HG03439 (cell line): Measurements from ENCODE around the gene NFX1.
"Not testable (repeated sequence)": the region's sequence is repeated elsewhere in the genome, so short reads cannot be mapped to it uniquely, and the experiment has no call there.

ENCODE experiments used
- ATAC-seq: cut with Tn5 transposase; IDR thresholded peaks from one replicate; pipeline ENCODE4 v1.9.1; 2021; ENCODE audit warnings: mild to moderate bottlenecking, moderate library complexity; ENCODE audit not compliant: unreplicated experiment

Gene NFX1

DNA sequence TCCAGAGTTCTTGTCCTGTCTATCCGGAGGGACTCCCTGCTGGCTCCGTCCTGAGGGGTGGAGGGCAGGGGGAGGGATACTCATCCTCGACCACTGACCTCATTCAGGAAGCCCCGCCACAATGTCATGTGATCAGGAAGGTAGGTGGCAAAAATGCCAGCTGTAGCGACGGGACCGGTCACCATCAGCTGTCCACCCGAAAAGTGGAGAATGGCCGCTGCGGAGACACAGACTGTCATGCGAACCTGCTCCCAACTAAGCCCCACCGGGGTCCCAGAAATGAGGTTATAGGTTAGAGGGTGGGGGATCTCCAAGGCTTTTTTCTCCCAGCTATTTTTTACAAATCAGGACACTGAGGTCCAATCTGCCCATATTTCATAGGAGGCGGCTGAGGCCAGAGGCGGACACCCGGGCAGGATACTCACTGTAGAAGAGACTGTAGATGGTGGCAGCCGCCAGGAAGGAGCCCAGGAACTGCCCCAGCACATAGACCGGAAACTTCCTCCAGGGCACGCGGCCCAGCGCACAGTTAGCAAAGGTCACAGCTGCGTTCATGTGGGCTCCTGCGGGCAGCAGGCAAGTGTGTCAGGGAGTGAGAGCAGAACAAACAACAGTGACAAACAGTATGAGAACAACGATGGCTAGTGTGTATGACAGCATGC lies 95.8 kb downstream of the NFX1 start:
- not testable (repeated sequence) for ATAC-seq

DNA sequence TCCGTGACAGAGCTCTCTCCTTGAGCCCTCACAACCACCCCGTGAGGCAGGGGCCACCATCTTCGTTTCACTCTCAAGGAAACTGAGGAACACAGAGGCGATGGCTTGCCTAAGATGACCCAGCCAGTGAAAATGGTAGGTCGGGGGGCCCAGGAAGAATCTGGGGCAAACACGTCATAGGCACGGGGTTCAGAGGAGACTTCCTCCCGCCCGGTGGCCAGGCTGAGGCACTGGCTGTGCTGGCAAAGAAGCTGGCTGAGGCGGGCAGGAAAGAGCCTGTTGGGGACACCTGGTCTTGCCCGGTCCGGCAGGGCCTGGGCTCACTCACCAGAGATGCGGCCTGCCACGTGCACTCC lies 96.3 kb downstream of the NFX1 start:
- not testable (repeated sequence) for ATAC-seq

DNA sequence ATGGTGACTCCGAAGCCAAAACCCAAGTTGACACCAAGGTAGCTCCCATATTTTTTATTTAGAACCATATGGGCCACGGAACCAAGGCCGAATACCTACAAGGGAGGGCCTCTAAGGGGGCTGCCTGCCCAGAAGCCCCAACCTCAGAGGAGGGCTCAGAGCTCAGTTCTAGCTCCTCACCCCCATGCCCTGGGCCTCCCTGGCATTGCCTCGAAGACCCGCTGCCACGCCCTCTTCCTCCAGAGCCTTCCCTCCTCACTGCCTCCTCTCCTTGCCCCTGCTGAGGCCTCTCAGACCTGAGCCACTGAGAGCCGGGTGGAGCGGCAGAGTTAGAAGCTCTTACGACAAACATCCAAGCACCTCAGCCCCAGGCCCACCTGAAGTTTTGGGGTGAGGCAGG lies 96.7 kb downstream of the NFX1 start:
- not testable (repeated sequence) for ATAC-seq

DNA sequence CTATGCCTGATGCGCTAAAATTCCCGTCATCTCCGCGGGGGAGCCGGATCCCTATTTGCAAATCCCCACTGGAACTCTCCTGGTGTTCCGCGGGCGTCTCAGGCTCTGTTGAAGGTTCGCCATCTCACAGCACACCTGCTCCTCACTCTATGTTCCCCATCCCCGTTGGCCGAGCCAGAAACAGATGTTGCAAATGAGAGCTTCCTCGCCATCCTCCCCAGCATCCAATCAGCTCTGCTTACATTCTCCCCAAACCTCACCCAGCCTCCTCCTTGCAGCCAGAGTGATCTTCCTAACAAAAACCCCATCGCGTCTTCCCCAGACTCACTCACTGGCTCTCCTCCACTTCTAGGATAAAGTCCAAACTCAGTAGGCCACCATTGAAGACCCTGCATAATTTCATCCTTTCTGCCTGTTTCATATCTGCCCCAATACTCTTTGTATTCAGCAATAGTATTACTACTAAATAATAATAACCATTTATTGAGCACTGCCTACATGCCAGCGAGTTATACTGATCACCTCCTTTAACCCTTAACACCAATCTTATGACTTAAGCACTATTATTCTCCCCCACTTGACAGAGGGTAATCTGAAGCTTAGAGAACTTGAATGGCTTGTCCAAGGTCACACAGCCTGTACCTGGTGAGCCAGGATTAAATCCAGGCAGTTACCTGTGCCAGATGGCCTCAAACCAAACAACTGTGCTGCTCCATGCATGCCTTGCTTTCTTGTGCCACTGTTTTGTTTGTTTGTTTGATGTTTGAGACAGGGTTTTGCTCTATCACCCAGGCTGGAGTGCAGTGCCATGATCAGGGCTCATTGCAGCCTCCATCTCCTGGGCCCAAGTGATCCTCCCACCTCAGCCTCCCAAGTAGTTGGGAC lies 98.0 kb downstream of the NFX1 start:
- ATAC-seq = no peak

DNA sequence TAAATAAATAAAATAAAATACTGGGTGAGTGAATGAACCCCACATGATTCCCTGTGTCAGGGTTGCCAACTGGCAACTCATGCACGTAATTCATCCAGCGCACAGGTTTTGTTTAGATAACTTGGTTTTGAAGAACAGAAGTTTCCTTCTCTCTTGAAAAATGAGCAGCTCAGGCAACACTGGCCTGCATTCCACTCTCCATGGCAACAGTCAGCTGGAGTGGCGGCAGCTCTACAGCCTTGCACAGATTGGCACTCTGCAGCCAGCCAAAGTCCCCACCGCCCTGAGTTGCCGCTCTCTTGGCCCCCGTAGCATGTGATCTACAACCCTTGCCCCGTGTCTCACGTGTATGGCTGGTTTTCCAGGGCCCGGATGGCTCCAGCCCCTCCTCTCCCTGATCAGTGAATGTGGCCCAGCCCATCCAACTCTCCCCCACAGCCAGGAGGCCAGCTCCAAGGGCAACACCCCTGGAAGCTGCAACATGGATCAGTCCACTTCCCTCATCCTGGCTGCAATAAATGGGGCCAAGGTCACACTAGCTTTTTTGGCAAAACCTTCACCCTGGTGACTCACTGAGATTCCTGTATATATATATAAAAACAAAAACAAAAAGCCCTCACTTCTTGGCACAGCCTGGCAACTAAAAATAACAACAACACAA lies 100.9 kb downstream of the NFX1 start:
- ATAC-seq = not testable (repeated sequence)

DNA sequence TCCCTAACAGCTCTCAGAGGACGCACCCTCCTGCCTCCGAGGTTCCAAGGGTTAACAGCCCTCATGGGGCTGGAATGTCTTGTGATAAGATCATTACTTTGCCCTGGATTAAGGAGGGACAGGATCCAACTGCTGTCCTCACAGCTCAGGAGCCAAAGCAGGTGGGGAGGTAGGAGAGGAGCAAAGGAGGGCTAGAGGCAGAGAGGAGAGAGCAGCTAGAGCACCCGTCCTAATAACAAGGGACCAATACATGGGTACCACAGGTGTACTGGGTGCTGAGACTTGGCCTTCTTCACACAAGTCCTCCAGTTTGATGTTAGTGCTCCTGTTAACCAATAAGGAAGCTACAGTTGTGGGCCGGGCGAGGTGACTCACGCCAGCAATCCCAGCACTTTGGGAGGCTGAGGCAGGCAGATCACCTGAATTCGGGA lies 102.3 kb downstream of the NFX1 start:
- not testable (repeated sequence) for ATAC-seq

DNA sequence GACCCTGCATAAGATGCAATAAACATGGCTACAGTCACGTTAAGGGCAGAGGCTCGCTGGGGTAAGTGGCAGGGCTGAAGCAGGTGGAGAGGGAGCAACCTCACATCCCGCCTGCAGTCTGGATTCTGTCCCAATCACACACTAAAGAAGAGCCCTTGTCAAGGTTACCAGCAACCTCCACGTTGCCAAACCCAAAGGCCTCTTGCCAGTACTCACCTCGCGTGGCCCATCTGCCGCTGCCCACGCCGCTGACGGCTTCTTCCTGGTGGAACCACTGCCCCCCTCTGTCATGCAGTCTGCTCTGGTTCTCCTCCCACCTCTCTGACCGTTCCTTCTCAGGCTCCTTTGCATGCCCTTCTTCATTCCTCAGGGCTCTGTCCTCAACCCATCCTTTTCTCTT lies 103.3 kb downstream of the NFX1 start:
- ATAC-seq = no peak

DNA sequence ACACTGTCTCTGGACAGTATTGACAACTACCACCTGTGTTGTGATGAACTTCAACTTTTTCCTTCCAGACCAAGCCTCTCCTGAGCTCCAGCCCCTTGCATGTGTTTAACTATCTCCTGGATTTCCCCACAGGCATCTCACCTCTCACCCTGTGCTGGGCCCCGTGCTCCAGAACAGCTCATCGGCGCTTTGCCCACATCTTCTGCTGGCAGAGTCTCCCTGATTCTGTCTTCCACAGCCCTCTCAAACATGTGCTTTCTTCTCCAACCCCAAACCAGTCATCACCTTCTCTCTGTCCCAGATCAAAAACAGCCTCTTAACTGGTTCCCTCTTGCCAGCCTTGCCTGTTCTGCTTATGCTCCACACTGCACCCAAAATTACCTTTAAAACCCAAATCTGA lies 103.7 kb downstream of the NFX1 start:
- not testable (repeated sequence) for ATAC-seq

DNA sequence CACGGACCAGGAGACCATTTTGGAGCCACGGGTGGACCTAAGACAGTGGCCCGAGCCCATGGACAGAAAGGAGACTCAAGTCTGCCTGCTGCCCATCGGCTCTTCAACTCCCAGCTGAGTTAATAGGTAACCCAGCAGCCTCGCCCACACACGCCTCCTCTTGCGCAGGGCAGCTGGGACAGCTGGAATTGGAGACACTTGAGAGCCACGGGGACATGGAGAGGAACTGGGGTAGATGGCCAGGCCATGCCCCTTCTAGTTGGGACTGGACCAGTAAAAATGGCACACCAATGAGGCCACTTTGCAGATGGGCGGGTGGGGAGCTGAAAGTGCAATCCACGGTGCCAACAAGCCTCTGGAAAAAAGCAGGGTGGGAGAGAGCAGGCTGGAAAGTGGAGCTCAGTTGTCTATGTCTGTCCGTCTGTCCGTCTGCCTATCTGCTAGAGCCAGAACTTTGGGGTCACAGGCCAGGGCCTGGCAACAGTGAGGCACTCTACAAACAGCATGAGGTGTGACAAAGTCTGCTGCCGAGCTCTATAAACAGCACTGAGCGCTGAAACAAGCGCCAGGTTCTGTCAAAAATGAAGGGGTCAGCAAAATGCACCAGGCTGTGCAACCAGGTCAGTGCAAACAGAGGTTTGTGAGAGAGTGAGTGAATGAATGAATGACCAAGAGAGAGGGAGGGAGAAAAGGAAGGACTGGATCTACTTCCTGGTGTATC lies 105.0 kb downstream of the NFX1 start:
- ATAC-seq = not testable (repeated sequence)

DNA sequence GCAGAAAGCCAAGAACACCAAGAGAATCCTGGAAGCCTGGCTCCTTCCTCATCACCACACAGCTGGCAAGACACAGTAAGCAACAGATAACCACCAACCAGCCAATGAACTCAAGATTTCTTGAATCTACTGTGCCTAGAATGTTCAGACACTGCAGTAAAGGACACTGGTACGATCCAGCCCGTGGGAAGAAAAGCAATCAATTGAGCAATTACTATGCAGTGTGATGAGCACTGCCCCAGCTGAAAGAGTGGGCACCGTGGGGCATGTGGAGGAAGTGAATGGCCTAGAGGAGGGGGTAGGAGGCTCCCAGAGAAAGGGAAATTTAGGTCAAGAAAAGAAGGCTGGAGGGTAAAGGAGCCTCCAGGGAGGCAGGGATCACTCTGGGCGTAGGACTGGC lies 107.5 kb downstream of the NFX1 start:
- not testable (repeated sequence) for ATAC-seq

DNA sequence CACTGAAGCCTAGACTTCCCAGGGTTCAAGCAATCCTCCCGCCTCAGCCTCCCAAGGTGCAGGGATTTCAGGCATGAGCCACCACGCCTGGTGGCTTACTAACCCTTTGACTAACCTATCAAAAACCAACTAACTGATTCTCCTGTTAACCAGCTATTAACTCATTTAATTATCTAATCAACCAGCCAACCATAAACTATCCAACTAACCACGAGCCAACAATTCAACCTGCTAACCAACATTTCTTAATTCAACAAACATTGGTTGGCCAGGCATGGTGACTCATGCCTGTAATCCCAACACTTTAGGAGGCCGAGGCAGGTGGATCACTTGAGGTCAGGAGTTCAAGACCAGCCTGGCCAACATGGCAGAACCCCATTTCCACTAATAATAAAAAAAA lies 108.7 kb downstream of the NFX1 start:
- ATAC-seq = not testable (repeated sequence)

DNA sequence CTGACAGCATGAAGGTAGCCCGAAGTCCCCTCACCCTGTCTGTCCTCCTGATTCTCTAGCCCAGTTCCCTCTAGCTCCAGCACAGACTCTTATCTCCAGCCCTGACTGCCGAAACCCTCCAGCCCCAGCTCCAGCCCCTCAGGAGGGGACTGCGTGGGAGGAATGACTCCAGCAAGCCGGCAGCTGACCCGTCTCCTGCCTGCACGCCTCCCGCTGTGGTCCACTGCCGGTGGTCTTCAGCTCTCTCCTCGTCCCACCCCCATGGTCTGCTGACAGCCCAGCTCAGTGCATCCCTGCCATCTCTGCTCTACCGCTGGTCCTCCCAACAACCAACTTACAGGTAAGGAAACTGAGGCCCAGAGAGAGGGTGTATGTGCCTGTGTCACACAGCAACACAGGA lies 111.5 kb downstream of the NFX1 start:
- ATAC-seq = not testable (repeated sequence)

DNA sequence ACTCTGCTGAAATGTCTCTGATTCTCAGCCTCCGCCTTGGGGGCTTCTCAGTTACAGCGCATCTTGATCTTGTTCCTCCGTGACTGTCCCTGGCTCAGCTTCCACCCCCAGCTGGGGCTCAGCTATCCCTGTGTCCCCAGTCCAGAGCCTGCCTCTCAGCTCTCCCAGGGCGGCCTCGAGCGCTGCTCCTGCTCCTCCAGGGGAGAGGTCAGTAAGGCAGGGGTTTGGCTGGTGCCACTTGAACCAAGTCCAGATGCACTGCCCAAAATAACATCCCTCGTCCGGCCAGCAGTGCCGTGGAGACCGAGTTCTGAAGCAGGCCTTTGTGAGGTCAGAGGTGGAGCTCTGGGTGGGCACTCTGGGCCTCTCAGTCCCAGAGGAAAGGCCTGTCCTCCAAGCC lies 112.1 kb downstream of the NFX1 start, which contains the start of gene AQP7:
Gene AQP7, minus strand, starts transcription at position 198 of the 400 bp plus-strand sequence. CDS start 1,306 bp downstream, outside the sequence.
- ATAC-seq = not testable (repeated sequence)

DNA sequence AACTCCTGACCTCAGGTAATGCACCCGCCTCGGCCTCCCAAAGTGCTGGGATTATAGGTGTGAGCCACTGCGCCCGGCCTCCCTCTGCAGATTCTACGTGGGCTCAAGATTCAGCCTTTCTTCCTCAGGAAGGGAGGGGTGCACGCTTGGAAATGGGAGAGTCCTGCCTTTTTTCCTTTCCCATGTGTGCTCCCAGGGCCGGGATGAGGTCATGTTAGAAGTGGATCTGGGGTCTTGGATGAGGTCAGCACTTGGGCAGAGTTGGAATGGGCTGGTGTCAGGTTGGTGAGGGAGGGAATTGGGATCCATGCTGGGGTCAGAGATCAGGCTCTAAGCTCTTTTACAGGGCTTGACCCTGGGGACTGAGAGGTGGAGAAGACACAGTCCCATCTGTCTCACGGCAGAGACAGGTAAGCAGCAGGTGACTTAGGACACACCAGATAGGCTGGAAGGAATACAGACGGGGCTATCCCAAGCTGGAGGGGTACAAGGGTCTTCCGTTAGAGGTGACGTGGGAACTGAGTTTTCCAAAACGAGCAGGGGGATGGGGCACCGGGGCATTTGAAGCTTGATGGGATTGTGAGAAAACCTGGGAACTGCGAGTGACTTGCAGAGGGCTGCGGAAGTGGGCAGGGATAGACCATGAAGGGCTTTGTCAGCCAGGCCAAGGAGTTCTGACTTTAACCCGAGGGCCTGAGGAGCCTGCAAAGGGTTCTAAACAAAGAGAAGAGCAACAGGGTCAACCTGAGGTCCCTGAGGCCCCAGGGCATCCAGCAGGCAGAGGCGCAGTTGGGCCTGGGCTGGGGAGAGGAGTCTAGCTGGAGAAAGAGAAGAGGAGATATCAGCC lies 113.8 kb downstream of the NFX1 start:
- no peak for ATAC-seq

DNA sequence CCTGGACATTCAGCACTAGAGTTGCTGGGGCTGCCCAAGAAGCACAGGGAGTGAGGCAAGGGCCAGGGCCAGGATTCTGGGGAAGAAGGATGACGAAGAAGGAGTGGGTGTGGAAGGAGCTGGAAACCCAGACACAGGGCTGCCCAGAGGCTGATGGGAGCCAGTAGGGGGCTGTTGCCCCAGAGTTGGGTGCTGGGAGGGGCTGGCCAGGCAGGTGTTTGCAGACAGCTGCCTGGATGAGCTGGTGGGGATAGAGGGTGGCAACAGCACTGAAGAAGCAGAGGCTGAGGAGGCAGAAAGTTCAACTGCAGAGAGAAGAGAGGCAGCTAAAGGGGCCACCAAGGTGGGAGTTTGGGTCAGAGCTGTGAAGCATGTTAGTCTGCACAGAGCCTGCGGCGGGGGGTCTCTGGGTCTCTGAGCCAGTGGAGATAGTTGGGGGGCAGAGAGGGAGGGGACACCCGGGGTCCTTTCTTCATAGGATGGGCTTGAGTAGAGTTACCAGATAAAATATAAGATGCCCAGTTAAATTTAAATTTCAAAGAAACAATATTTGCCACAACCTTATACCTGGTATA lies 114.6 kb downstream of the NFX1 start:
- ATAC-seq = no peak

DNA sequence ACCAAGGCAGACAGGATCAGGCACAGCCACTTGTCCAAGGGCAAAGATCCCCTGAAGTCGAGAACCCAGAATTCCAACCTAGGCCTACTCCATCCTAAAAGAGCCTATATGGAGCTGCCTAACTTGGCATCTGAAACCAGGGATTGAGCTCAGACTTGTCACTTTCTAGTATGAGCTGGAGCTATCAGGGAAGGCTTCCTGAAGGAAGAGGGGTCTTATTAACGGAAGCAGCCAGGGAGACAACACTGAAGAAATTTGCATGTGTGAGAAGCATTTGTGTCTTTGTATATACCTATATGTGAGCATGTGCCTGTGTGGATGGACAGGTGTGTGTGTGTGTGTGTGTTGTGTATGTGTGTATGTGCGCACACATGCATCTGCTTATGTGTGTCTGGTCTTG lies 116.7 kb downstream of the NFX1 start:
- no peak for ATAC-seq

DNA sequence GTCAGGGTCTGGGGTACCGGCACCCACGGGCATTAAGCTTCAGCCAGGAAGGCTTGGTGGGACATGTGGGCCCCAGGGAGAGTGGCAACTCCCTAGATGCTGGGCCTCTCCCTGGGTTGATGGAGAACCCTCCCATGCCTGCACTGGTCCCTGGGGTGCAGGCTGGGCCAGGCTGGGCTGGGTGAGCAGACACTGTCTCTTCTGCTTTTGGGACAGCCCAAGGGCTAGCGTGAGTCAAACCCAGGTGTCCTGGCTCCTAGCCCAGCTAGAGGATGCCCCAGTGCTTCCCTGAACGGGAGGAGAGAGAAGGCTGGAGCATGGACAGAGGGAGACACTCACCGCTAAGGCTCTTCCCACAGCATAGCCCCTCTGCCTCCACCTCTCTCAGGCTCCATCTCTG lies 117.8 kb downstream of the NFX1 start:
- no peak for ATAC-seq

DNA sequence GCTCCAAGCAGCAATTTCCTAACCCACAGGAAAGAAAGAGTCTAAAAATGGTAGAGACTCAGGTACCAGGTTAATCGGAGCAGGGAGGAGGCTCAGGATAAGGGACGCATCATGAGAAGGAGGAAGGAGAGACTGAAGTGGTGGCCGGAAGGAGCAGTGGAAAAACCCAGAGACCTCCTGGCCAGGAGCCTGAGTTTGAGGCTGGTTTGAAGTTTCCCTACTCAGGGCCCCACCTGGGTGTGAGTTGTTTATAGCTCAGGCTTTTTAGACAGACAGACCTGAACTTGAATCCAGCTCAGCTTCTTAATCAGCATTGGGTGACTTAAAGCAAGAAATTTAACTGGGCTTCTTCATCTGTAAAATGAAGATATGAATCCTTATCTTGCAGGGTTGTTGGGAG lies 124.0 kb downstream of the NFX1 start:
- ATAC-seq = no peak

DNA sequence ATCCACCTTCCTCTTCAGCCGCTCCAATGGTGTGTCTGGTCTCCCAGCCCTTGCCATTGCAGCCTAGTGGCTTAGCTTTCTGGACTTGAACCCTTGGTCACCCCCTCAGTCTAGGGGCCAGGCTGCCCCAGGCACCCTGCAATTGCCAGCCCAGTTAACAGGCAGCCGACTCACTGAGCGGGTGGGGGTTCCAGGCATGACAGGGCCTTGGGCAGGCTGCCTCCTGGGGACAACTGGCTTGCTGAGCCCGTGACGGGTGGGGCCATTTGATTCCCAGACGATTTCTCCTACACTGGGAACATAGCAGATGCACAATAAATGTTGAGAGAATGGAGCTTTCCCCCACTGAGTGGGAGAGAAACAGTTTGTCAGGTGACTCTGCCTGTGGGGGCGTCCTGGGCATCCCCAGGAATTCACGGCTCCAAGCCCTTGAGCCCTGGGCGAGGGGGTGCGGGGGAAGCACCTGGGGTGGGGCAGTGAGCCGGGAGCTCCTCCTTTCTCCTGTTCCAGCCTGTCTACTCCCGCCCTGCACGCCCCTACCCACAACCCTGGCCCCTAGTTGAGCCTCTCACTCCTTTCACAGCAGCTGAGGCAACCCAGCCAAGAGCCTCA lies 124.7 kb downstream of the NFX1 start:
- peak; percentile 15 for ATAC-seq
